ENCODE measurements around the gene ADAM33. TPM values are rescaled to one million over a fixed set of nuclear protein-coding genes. Genes with fewer than 3 reads are reported as not detected.

ADAM33 gene
- total RNA-seq, 2 donors from 2014 or later = 6.7 to 8.1 TPM

DNA sequence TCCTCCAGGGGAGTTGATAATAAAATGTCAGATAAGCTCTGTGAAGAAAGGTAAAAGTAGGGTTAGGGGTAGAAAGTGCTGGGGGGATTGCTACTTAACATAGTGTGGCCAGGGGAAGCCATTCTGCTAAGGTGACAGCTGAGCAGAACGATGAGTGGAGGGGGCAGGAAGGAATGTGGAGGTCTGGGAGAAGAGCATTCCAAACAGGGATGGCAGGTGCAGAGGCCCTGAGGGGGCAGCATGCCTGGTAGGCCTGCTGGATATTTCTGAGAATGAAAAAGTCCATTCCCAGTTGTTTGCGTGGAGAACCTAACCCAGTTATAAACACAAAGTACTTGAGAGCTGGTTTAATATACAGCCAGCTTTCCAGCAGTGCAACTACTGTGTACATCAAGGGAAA lies 27.9 kb downstream of the ADAM33 start:
- no peaks in the 10 kb centered on the region for H3K27me3 ChIP-seq
- H3K4me1 ChIP-seq = no peaks in the 10 kb centered on the region
- no peak overlapping the region for H3K9ac ChIP-seq (ENCODE audit: low read depth in 2 of 2, low read length in 2 of 2)
- intact Hi-C loops (cut with DNase I) = no loop called here
- DNase-seq = no peak
- TF ChIP-seq, protein P1, sequence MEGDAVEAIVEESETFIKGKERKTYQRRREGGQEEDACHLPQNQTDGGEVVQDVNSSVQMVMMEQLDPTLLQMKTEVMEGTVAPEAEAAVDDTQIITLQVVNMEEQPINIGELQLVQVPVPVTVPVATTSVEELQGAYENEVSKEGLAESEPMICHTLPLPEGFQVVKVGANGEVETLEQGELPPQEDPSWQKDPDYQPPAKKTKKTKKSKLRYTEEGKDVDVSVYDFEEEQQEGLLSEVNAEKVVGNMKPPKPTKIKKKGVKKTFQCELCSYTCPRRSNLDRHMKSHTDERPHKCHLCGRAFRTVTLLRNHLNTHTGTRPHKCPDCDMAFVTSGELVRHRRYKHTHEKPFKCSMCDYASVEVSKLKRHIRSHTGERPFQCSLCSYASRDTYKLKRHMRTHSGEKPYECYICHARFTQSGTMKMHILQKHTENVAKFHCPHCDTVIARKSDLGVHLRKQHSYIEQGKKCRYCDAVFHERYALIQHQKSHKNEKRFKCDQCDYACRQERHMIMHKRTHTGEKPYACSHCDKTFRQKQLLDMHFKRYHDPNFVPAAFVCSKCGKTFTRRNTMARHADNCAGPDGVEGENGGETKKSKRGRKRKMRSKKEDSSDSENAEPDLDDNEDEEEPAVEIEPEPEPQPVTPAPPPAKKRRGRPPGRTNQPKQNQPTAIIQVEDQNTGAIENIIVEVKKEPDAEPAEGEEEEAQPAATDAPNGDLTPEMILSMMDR (IDR thresholded peaks at IDR 0.05) = no peak
- H3K4me3 ChIP-seq = no peak overlapping the region
- H3K27ac ChIP-seq = no peak overlapping the region
- H3K9me3 ChIP-seq = no peaks in the 10 kb centered on the region
- H3K36me3 ChIP-seq = no peaks in the 10 kb centered on the region

DNA sequence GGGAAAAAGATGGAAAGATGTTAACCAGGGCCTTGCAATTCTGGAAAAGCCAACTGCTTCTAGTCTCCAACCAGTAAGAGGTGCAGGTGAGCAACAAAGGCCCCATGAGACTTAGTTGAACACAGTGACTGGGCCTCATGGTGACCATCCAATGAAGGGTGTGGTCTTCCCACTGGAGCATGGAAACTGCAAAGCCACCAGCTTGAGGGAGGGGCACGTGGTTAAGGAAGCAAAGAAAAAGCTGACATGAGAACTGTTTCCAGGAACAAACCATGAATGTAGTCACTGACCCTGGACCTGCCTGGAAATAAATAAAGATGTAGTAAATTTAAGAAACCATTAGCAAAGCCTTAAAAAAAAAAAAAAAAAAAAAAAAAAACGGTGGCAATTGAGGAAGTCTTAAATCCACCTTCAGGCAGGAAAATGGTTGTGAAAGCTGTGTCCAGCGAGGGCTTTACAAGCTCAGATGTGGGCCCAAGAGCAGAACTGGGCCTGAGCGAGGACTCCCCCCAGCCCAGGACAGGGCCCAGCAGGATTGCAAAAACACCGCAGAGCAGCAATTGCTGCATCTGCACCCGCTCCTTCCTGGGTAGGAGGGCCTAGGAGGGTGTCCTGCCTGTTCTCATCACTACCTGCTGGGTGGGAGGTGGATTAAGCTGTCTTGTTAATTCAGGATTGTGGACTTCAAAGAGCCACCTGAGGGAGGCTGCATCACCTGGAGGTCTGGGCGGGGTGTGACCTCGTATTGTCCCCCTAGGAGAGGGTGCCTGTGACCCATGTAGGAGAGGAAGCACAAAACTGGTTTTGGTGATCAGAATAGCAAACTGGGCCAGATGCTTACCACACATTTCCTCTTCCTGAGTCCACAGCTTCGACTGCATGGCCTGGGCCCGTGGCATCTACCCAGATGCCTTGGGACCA lies 28.9 kb downstream of the ADAM33 start:
- DNase-seq = no peak
- Histone ChIP-seq H3K27ac (no peak overlapping the region), H3K27me3 (no peaks in the 10 kb centered on the region), H3K4me1 (no peaks in the 10 kb centered on the region), H3K9me3 (no peaks in the 10 kb centered on the region), H3K9ac (ENCODE audit: low read depth in 2 of 2, low read length in 2 of 2) (no peak overlapping the region), H3K4me3 (no peak overlapping the region), H3K36me3 (no peaks in the 10 kb centered on the region)
- TF ChIP-seq, protein P1 (IDR thresholded peaks at IDR 0.05) = no peak
- intact Hi-C loops (cut with DNase I) = no loop called here

DNA sequence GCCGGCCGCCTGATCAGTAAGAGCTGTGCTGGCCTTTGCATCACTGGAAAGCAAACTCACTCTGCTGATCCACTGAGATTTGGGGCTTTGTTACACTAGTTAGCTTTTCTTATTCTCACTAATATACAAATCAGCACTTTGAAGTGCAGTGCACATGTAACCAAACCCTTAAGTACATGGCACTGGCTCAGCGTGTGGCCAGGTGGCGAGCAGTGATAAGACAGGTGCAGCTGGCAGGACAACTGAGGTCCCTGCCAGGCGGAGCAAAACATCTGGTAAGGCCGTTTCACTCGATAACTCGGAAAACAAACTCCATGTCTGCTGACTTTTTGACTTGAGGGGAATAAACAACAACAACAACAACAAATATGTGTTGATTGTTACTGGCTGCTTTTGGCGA lies 29.6 kb downstream of the ADAM33 start:
- Histone ChIP-seq H3K27ac (no peak overlapping the region), H3K27me3 (no peaks in the 10 kb centered on the region), H3K4me1 (no peaks in the 10 kb centered on the region), H3K9ac (ENCODE audit: low read depth in 2 of 2, low read length in 2 of 2) (no peak overlapping the region), H3K9me3 (no peaks in the 10 kb centered on the region), H3K4me3 (no peak overlapping the region), H3K36me3 (no peaks in the 10 kb centered on the region)
- intact Hi-C loops (cut with DNase I) = no loop called here
- TF ChIP-seq, protein P1 (IDR thresholded peaks at IDR 0.05) = no peak
- no peak for DNase-seq

DNA sequence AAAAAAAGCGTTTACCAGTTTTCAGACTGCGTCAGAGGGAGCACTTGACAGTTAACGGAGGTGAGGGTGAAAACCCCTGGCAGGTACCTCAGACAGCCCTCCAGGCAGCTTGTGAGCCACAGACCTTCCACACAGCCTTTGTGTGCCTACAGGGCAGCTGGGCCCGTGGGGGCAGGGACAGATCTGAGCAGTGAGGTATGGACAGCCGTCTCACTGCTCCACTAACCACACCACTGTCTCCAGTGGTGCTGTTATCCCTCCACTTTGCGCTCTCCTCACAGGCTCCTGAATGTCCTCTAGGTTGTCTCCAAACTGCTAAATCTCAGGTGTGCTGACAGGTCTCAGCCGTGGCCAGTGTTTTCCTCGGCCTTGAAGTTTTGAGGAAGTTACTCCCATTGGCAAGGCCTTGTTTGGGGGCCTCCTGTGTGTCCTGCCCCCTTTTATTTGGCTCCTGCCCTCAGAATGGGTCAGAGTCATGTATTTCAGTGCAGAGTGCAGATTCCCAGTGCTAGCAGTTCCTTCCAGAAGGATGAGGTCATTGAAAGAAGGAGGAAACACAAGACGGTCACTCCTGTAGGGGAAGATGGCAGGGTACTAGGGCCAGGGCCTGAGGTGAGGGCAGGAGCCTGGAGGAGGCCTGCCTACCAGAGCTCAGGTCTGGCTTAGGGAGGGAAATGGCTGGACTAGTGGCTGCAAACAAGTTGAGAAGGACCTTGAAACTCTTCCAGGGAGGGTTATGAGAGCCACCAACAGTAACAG lies 30.4 kb downstream of the ADAM33 start:
- Histone ChIP-seq H3K27ac (no peak overlapping the region), H3K9me3 (no peaks in the 10 kb centered on the region), H3K4me1 (no peaks in the 10 kb centered on the region), H3K36me3 (no peaks in the 10 kb centered on the region), H3K4me3 (no peak overlapping the region), H3K27me3 (no peaks in the 10 kb centered on the region), H3K9ac (ENCODE audit: low read depth in 2 of 2, low read length in 2 of 2) (no peak overlapping the region)
- intact Hi-C loops (cut with DNase I) = no loop called here
- no peak for DNase-seq
- TF ChIP-seq, protein P1 (IDR thresholded peaks at IDR 0.05) = no peak

DNA sequence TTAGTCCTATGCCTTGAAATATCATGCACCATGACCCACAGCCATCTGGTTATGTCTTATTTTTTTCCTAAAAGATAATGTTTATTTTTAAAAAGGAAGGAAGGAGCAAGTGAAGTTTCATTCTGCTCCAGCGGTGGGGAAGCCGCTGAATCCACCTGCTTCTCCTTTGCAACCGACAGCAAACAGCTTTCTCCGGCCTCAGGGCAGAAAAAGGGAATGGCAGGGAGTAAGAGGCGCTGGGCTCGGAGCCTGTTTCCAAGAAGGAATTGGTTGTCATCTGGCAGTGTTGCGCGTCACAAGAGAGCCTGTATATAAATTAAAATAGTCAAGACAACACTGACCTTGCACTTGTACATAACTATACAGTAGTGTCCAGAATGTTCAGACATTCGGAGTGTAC lies 32.9 kb downstream of the ADAM33 start:
- Histone ChIP-seq H3K27ac (no peak overlapping the region), H3K4me1 (no peaks in the 10 kb centered on the region), H3K9me3 (no peaks in the 10 kb centered on the region), H3K27me3 (no peaks in the 10 kb centered on the region), H3K9ac (ENCODE audit: low read depth in 2 of 2, low read length in 2 of 2) (no peak overlapping the region), H3K36me3 (no peaks in the 10 kb centered on the region), H3K4me3 (no peak overlapping the region)
- TF ChIP-seq, protein P1 (IDR thresholded peaks at IDR 0.05) = no peak
- no peak for DNase-seq
- intact Hi-C loops (cut with DNase I) = no loop called here
